ENCODE results near the gene PLSCR3.

The PLSCR3 gene

GRCh38 chr17:7394452-7395191 is at the start of gene PLSCR3:
Gene PLSCR3 (minus strand): TSS chr17:7394525. CDS start chr17:7394110, 415 bp downstream.
- Histone ChIP-seq H3K9me3 (no peaks in the 10 kb centered on the region), H3K4me1 (peaks cover 26% of the 10 kb centered on the region), H3K4me2 (peak within 1 kb of the TSS; percentile 97), H3K9ac (peak within 1 kb of the TSS; percentile 87), H3K36me3 (peaks cover 32% of the 10 kb centered on the region), H3K27ac (peak within 1 kb of the TSS; percentile 88), H4K20me1 (no peaks in the 10 kb centered on the region), H3K27me3 (no peaks in the 10 kb centered on the region), H3K4me3 (peak within 1 kb of the TSS; percentile 90)
- no peak for TF ChIP-seq Cebpa-rat (IDR thresholded peaks at IDR 0.05)

GRCh38 chr17:7443499-7444485 is 49.5 kb upstream of the PLSCR3 start:
- Histone ChIP-seq H3K36me3 (no peaks in the 10 kb centered on the region), H3K27ac (no peak overlapping the region), H3K27me3 (peaks cover 100% of the 10 kb centered on the region), H3K4me2 (peak overlapping the region; percentile 91), H3K4me3 (no peak overlapping the region), H3K9me3 (no peaks in the 10 kb centered on the region), H4K20me1 (peaks cover 64% of the 10 kb centered on the region), H3K4me1 (peaks cover 38% of the 10 kb centered on the region), H3K9ac (no peak overlapping the region)
- TF ChIP-seq Cebpa-rat (IDR thresholded peaks at IDR 0.05): no peak

- no peak overlapping the region for H3K4me3 ChIP-seq
- peaks cover 81% of the 10 kb centered on the region for H4K20me1 ChIP-seq
- no peak overlapping the region for H3K4me2 ChIP-seq
- H3K27me3 ChIP-seq: peaks cover 100% of the 10 kb centered on the region
- no peak overlapping the region for H3K27ac ChIP-seq
- no peak overlapping the region for H3K9ac ChIP-seq
- no peak for TF ChIP-seq Cebpa-rat (IDR thresholded peaks at IDR 0.05)
- no peaks in the 10 kb centered on the region for H3K9me3 ChIP-seq
- H3K36me3 ChIP-seq: no peaks in the 10 kb centered on the region
- peaks cover 54% of the 10 kb centered on the region for H3K4me1 ChIP-seq
Observed at GRCh38 chr17:7442142-7442541, 47.8 kb upstream of the PLSCR3 start.

- Histone ChIP-seq H4K20me1 (peaks cover 89% of the 10 kb centered on the region), H3K9ac (no peak overlapping the region), H3K4me2 (no peak overlapping the region), H3K27me3 (peaks cover 93% of the 10 kb centered on the region), H3K36me3 (no peaks in the 10 kb centered on the region), H3K9me3 (no peaks in the 10 kb centered on the region), H3K27ac (no peak overlapping the region), H3K4me1 (peaks cover 63% of the 10 kb centered on the region), H3K4me3 (no peak overlapping the region)
- no peak for TF ChIP-seq Cebpa-rat (IDR thresholded peaks at IDR 0.05)
Observed at GRCh38 chr17:7441266-7441665, 46.9 kb upstream of the PLSCR3 start.

GRCh38 chr17:7440834-7441195 is 46.5 kb upstream of the PLSCR3 start:
- Histone ChIP-seq H3K9me3 (no peaks in the 10 kb centered on the region), H3K9ac (no peak overlapping the region), H3K4me3 (peak overlapping the region; percentile 63), H3K4me2 (peak overlapping the region; percentile 75), H3K4me1 (peaks cover 66% of the 10 kb centered on the region), H3K27ac (no peak overlapping the region), H3K27me3 (peaks cover 88% of the 10 kb centered on the region), H4K20me1 (peaks cover 88% of the 10 kb centered on the region), H3K36me3 (no peaks in the 10 kb centered on the region)
- TF ChIP-seq Cebpa-rat (IDR thresholded peaks at IDR 0.05): no peak

GRCh38 chr17:7440113-7440833 is 45.9 kb upstream of the PLSCR3 start:
- Histone ChIP-seq H3K27me3 (peaks cover 83% of the 10 kb centered on the region), H4K20me1 (peaks cover 82% of the 10 kb centered on the region), H3K36me3 (no peaks in the 10 kb centered on the region), H3K9me3 (no peaks in the 10 kb centered on the region), H3K4me3 (peak overlapping the region; percentile 63), H3K9ac (peak overlapping the region; percentile 7; the same call in 1 of the 2 replicates), H3K27ac (no peak overlapping the region), H3K4me1 (peaks cover 61% of the 10 kb centered on the region), H3K4me2 (peak overlapping the region; percentile 75)
- no peak for TF ChIP-seq Cebpa-rat (IDR thresholded peaks at IDR 0.05)

- Histone ChIP-seq H3K36me3 (no peaks in the 10 kb centered on the region), H3K27me3 (peaks cover 76% of the 10 kb centered on the region), H3K4me1 (peaks cover 54% of the 10 kb centered on the region), H3K9me3 (no peaks in the 10 kb centered on the region), H3K27ac (no peak within 1 kb of the TSS), H3K9ac (peak within 1 kb of the TSS; percentile 48; the same call in 1 of the 2 replicates), H3K4me2 (peak within 1 kb of the TSS; percentile 93), H3K4me3 (peak within 1 kb of the TSS; percentile 76), H4K20me1 (peaks cover 78% of the 10 kb centered on the region)
- no peak for TF ChIP-seq Cebpa-rat (IDR thresholded peaks at IDR 0.05)
Observed at GRCh38 chr17:7439462-7440112, 45.3 kb upstream of the PLSCR3 start, which contains the start of gene FGF11. Gene FGF11 (plus strand): TSS chr17:7439512. CDS start chr17:7439621, 109 bp downstream.

GRCh38 chr17:7438656-7439460 is 44.5 kb upstream of the PLSCR3 start:
- Histone ChIP-seq H3K36me3 (no peaks in the 10 kb centered on the region), H3K9me3 (no peaks in the 10 kb centered on the region), H3K4me2 (peak overlapping the region; percentile 93), H3K27ac (no peak overlapping the region), H3K27me3 (peaks cover 69% of the 10 kb centered on the region), H3K4me3 (peak overlapping the region; percentile 76), H3K4me1 (peaks cover 48% of the 10 kb centered on the region), H4K20me1 (peaks cover 70% of the 10 kb centered on the region), H3K9ac (0 out of 2 replicates have a peak overlapping the region, but pooled peaks have one; percentile 48)
- no peak for TF ChIP-seq Cebpa-rat (IDR thresholded peaks at IDR 0.05)

Data from BLaER1 (cell line).